Fibroblast of the aortic adventitia (primary cell): ENCODE results near the gene RAB1B. TPM values are rescaled to one million over a fixed set of nuclear protein-coding genes. Genes with fewer than 3 reads are reported as not detected.

Experiments used
- DNase-seq: peaks from one replicate; pipeline ENCODE4 v3.0.0-alpha.2; 2010; ENCODE audit warnings: low read depth
- H3K4me3 ChIP-seq: 2 replicates; pipeline ENCODE4 v1.5.1; 2011; ENCODE audit warnings: low read depth, mild to moderate bottlenecking, control low read depth, low read length, moderate library complexity
- total RNA-seq: library from RNA; depleted of rRNA; stranded (reverse); fragments of >200 nt; gene quantifications from 2 replicates; pipeline ENCODE4 v1.2.3, GENCODE V29; 2012; ENCODE audit warnings: low replicate concordance
- TF ChIP-seq, protein P1 (sequence below): IDR thresholded peaks from 2 replicates; pipeline ENCODE4 v1.5.1; 2011; ENCODE audit warnings: mild to moderate bottlenecking, low read length, control low read depth, inconsistent platforms; ENCODE audit not compliant: insufficient read depth

The RAB1B gene
- total RNA-seq, 1 donor = 85.1 TPM

- TF ChIP-seq, protein P1, sequence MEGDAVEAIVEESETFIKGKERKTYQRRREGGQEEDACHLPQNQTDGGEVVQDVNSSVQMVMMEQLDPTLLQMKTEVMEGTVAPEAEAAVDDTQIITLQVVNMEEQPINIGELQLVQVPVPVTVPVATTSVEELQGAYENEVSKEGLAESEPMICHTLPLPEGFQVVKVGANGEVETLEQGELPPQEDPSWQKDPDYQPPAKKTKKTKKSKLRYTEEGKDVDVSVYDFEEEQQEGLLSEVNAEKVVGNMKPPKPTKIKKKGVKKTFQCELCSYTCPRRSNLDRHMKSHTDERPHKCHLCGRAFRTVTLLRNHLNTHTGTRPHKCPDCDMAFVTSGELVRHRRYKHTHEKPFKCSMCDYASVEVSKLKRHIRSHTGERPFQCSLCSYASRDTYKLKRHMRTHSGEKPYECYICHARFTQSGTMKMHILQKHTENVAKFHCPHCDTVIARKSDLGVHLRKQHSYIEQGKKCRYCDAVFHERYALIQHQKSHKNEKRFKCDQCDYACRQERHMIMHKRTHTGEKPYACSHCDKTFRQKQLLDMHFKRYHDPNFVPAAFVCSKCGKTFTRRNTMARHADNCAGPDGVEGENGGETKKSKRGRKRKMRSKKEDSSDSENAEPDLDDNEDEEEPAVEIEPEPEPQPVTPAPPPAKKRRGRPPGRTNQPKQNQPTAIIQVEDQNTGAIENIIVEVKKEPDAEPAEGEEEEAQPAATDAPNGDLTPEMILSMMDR = no peak
- peak; percentile 58 for DNase-seq
- no peak overlapping the region for H3K4me3 ChIP-seq
Observed at GRCh38 chr11:66324664-66325063, 56.2 kb downstream of the RAB1B start.

- TF ChIP-seq, protein P1 = no peak
Observed at GRCh38 chr11:66325263-66325671, 56.8 kb downstream of the RAB1B start.

DNA sequence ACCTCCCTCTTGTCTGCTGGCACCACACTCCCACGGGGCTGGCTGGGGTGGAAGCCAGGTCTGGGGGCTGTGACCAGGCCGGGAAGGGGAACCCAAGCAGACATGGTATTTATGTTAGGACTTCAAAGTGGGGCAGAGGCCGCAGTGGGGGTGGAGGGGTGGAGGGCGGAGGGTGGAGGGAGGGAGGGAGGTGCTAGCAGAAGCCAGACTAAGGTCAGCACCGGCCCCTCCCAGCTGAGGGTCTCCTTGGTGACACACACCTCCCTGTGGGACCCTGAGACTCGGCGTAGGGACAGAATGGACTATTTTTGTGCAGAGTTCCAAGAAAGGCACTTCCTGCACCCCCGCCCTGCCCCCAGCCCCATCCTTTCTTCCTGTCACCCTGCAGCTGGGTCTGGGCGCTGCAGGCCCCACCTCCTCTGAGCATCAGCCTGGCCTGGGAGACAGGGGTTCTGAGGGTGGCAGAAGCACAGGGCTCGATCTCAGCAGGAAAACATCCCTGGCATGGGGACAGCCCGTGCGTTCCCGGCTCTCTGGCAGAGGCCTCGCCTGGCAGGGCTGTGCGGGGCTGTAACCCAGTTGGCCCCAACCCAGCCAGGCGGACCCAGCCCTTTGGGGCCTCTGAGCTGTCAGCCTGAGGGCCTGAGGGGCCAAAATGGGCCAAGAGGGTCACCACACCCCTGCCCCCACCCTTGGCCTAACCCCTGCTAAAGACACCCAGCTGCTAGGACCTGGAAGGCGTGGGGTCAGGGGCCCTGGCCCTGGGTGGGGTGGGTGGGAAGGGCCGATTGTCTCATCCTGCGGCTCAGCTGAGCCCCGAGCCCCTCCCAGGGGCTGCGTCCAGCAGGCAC is 58.0 kb downstream of the RAB1B start:
- TF ChIP-seq, protein P1 = no peak
- H3K4me3 ChIP-seq = no peak overlapping the region
- DNase-seq = peak; percentile 61

More at GRCh38 chr11:66325263-66325671, 56.8 kb downstream of the RAB1B start:
- no peak overlapping the region for H3K4me3 ChIP-seq
- no peak for DNase-seq

Other genes starting within 250 kb of the RAB1B start
- not detected in 2 replicates for gene CATSPER1, start 242.2 kb upstream of the RAB1B start, total RNA-seq
- gene GAL3ST3, start 219.5 kb upstream of the RAB1B start, total RNA-seq = not detected in 2 replicates
- 158 and 255 TPM in 2 replicates for gene SF3B2, start 216.3 kb upstream of the RAB1B start, total RNA-seq
- 18.6 and 31.5 TPM in 2 replicates for gene PACS1, start 198.4 kb upstream of the RAB1B start, total RNA-seq
- gene KLC2, start 10.9 kb upstream of the RAB1B start, total RNA-seq = 11.5 and 15.9 TPM in 2 replicates
- 1.1 TPM in 1 of 2 replicates, not detected in the other for gene CNIH2, start 9.5 kb downstream of the RAB1B start, total RNA-seq
- gene YIF1A, start 20.5 kb downstream of the RAB1B start, total RNA-seq = 35.0 and 119 TPM in 2 replicates
- 0.27 and 0.41 TPM in 2 replicates for gene TMEM151A, start 23.3 kb downstream of the RAB1B start, total RNA-seq
- gene CD248, start 48.4 kb downstream of the RAB1B start, total RNA-seq = 99.1 and 193 TPM in 2 replicates
- 10.1 and 45.3 TPM in 2 replicates for gene RIN1, start 67.8 kb downstream of the RAB1B start, total RNA-seq
- gene BRMS1, start 76.5 kb downstream of the RAB1B start, total RNA-seq = 22.6 and 38.5 TPM in 2 replicates
- 21.5 and 36.3 TPM in 2 replicates for gene B4GAT1, start 79.0 kb downstream of the RAB1B start, total RNA-seq
- 0.36 TPM in 1 of 2 replicates, not detected in the other for gene SLC29A2, start 103.1 kb downstream of the RAB1B start, total RNA-seq
- gene NPAS4, start 152.4 kb downstream of the RAB1B start, total RNA-seq = 0.18 TPM in 1 of 2 replicates, not detected in the other
- gene MRPL11, start 170.2 kb downstream of the RAB1B start, total RNA-seq = 39.4 and 40.0 TPM in 2 replicates
- 9.0 and 10.8 TPM in 2 replicates for gene PELI3, start 198.3 kb downstream of the RAB1B start, total RNA-seq
- gene DPP3, start 211.8 kb downstream of the RAB1B start, total RNA-seq = 19.0 and 31.7 TPM in 2 replicates
- gene BBS1, start 242.0 kb downstream of the RAB1B start, total RNA-seq = 41.7 and 54.7 TPM in 2 replicates